NCI-H1694 treated with DMSO at 0.1 percent for 48 hours (cell line): ENCODE measurements around the gene GREB1.
"Not testable (repeated sequence)": the region's sequence is repeated elsewhere in the genome, so short reads cannot be mapped to it uniquely, and the experiment has no call there.

Experiments
- DNase-seq: peaks from one replicate; lab custom pipeline; 2025; lab: John Stamatoyannopoulos, UW

Gene GREB1

DNA sequence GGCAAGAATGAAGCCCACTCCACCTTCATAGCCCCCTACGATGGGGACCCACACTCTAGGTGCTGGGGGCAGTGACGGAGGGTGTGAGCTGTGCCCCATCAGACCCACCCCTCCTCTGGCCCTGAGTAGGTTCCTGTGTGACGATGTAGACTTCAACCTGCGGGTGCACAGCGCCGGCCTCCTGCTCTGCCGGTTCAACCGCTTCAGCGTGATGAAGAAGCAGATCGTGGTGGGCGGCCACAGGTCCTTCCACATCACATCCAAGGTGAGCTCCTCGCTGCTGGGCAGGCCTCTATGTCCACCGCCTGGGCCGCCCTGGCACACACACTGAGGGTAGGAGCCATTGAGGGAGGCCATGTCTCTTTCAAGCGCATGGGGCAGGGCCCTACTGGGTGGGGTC is 101.3 kb downstream of the GREB1 start:
- DNase-seq: no peak

DNA sequence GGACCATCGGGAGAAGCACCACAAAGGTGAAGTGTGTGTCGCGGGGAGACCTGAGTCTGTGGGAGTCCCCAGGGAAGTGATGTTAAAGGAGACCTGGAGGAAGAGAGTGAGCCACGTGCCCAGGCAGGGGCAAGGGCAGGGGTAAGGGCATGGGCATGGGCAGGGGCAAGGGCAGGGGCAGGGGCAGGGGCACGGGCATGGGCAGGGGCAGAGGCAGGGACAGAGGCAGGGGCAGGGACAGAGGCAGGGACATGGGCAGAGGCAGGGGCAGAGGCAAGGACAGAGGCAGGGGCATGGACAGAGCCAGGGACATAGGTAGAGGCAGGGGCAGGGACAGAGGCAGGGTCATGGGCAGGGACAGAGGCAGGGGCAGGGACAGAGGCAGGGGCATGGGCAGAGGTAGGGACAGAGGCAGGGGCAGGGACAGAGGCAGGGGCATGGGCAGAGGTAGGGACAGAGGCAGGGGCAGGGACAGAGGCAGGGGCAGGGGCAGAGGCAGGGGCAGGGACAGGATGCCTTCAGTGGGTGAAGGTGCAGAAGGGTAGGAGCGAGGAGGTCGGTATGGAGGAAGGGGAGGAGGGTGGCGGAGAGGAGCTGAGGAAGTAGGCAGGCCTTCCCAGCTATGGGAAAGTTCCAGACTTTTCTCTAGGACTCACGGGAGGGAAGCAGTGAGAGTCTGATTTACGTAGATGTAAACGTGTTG is 102.9 kb downstream of the GREB1 start:
- no peak for DNase-seq

DNA sequence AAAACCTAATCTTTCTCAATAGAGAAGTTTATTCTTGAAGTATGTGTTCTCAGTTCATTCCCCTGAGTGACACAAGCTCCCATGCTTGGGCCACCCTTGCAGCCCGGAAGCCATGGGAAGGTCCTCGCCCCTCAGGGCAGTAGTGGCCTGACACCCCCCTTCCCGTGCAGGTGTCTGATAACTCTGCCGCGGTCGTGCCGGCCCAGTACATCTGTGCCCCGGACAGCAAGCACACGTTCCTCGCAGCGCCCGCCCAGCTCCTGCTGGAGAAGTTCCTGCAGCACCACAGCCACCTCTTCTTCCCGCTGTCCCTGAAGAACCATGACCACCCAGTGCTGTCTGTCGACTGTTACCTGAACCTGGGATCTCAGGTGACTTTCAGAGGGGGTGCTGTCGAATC is 103.7 kb downstream of the GREB1 start:
- no peak for DNase-seq

DNA sequence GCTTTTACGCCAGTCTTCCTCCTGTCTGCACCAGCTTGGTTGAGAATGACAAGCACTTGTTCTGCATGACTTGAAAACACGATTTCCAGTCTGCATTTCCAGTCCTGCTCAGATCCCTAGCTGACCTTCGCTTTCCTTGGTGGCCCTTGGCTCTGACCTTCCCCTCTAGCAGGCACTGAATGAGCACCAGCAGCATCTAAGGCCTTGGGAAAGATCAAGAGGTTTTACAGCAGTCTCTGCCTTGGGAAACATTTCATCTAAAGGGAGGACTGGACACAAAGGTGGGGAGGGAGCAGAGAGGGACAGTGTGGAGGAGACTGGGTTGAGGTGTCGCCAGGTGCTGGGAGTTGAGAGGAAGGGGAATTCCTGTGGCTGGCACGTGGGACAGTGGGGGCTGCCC is 105.7 kb downstream of the GREB1 start:
- no peak for DNase-seq

DNA sequence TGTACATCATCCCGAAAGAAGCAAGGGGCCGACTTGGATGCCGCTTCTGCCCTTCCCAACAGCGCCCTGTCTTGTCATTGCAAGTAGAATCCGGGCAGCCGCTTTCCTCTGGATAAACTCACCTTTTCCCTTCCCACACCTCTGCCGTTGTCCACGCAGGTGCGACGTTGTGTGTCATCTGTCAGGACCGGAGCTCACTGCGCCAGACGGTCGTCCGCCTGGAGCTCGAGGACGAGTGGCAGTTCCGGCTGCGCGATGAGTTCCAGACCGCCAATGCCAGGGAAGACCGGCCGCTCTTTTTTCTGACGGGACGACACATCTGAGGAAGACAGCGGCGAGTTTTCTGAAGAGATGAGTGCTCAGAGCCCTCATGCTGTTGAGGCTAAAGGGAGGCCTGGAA is 106.3 kb downstream of the GREB1 start:
- DNase-seq: no peak

DNA sequence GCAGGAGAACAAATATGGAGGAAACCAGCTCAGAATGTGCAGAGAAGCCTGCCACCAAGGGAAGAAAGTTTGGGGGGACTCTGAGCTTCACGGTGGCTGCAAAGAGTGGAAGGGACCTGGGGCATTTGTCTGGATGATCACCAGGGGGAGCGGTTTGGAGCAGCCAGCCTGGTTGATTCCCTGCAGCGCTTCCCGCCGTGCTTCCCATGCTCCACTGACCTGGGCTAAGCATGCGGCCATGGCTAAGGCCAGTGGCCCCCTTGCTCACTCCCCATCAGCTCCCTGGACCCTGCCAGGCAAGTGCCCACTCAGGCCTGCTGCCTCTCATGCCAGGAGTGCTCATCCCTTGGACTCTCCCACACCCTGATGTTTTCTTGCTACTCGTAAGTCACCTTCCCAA is 109.1 kb downstream of the GREB1 start:
- no peak for DNase-seq

DNA sequence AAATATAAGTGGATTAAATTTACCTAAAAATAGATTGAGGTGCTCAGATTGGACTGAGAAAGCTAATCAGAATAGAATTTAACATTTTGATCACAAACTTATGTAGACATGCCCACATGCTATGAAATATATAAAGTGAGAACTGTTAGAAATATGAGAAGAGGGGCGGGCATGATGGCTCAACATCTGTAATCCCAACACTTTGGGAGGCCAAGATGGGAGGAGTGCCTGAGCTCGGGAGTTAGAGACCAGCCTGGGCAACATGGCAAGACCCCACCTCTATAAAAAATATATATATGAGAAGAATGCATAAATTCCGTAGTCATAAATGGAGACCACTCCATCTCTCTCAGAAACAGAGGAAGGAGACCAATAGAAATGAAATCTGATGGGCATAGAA is 110.4 kb downstream of the GREB1 start:
- no peak for DNase-seq

DNA sequence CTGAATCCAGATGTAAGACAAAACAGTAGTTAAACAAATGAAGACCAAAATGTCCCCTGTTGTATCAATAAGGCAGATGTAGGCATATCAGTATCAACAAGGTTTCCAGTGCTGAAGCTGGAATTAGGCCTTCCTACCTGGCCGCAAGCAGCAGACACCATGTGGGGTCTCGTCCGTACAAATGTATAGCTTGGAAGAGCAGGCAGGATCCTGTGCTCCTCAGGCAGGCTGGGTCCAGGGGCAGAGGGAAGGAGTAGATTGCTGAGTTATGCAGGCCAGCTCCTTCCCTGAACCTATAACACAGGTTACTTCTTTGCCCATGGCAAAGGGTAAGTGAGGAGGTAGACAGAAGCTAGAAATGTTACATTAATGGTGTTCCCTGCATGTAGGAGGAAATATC is 112.7 kb downstream of the GREB1 start:
- DNase-seq: no peak

DNA sequence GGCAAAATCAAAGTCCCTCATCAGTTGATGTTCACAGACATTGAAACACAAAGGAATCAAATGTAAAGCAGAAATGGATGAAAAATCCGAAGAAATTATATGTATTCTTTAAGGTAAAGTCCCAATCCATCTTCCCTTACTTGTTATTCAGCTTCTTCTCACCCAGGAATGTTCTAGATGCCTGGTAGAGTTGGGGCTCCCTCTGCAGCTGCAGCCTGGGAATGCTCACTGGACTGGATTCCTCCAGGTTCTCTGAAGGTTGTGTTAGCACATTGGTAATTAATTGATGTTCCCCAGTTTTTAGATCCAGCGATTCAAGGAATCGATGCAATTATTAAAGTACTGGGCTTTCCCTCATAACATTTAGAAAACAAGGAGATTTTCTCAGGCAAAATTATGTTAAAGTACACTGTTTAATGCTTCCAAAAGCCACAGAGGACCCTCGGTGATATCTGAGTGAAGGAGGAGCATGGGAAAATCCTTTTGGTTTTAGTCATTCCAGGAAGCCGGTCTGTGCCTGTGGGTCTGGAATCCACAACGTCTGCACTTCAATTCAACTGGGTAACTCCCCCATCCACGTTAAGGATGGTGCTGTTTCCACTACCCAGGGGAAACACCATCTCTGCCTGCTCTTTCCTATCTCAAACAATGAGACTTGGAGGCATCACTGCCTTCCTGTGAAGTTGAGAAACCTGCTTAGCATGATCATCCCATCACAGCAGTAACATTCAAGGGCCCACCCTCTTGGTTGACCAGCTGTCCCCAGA is 114.2 kb downstream of the GREB1 start:
- no peak for DNase-seq

DNA sequence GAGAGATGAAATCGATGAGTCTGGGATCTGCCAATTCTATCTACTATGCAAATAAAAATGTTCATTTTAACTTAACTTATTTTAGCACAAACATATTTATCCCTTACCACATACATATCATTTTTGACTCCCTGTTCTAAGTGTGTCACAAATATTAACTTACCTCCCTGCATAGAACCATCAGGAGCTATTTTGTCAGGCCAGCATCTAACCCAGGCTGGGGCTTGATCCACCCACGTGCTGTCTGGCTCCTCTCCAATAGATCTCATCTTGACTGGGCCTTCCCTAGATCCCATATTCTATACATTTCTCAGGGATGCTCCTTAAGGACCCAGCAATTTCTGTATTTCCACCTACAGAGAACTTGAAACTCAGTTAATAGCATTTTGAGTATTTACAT is 115.2 kb downstream of the GREB1 start:
- DNase-seq: no peak

DNA sequence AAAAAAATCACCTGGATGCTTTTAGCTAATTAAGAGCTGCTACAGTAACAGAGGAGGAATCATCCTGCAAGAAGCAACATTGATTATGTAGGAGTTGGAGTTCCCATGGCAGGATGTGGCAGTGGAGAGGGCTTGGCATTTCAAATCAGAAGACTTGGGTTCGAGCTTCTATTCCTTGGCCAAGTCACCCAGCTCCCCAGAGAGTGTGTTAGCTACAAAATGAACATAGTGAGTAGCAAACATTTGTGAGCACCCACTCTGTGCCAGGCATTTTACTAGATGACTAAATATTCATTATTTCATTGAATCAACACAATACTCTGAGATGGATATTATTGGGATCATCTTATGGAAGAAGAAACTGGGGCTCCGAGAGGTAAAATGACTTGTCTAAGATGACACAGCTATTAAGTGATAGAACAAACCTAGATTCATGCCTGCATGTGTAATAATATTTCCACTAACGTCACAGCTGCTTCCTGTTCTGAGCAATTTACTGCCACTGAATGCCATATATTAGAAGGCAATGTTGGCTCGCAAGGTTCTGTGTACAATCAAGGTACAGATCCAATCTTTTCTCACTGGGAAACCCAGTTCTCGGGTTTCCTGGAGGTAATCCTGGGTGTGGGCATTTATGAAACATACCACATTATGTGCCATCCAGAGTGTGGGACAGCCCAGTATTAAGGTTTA is 118.2 kb downstream of the GREB1 start:
- DNase-seq: no peak

DNA sequence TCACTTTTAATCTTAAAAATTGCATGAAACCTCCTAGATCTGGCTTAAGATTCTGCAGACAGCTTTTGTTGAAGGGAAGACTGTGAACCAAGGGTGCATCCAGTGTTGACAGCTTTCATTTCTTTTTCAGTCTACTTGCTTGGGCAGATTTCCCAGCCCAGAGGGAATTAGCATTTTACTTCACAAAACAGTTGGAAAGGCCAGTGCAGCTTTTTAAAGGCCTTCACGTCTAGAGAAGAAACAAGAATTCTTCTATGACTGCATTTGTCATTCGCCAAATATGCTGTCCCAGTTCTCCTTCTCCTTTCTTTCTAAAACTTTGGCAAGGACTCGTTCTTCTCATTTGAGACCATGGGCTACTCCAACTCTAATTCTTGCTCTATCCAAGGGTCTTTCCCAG is 118.7 kb downstream of the GREB1 start:
- no peak for DNase-seq

DNA sequence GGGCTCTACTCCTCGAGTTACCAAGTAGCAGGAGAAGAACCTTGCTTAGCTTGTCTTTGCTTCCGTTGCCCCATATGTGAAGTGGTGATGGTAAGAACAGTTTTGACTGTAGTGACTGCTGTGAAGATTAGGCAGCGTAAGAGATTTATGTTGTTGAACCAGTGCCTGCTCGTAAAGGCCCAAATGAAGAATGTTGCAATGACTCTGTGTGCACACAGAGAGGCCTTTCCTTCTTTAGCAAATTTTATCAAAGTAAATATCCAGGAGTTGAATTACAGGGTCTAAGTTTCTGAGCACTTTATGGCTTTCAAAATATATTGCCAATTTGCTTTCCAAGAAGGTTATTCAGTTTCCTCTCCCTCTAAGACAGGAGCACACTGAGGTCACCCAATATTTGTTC is 121.7 kb downstream of the GREB1 start:
- no peak for DNase-seq

DNA sequence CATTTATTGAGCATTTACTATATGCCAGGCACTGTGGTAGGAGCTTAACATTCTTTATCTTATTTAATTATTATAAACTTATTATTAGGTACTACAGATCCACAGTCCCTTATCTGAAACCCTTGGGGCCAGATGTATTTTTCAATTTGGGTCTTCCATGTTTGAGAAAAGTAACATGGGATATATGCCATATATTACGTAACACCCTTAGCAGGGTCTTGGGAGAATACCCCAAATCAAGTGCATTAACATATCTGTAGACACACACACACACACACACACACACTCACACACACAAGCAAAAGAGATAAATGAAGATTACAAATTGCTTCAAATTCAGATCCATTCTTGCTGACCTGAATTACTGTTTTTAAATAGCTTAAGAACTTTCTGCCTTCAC is 122.4 kb downstream of the GREB1 start:
- DNase-seq: no peak

DNA sequence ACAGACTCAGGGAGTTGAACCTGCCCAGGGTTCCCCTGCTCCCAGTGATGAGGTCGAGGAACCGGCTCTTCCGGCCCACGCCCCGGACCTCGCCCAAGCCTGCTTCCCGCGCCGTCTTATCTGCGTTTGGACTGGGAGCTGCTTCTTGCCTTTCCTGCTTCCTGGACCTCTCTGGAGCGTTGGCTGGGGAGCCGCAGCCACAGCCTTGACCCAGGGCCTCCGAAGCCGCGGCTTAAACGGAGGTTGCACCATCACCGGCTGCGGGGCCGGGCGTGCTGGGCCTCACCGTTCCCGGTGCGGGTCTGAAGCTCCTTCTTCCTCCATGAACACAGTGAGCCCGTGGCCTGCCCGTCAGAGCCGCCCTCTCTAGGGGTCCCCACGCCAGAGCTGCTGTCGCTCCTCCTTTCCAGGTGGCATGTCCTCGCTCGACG is 122.8 kb downstream of the GREB1 start:
- no peak for DNase-seq

DNA sequence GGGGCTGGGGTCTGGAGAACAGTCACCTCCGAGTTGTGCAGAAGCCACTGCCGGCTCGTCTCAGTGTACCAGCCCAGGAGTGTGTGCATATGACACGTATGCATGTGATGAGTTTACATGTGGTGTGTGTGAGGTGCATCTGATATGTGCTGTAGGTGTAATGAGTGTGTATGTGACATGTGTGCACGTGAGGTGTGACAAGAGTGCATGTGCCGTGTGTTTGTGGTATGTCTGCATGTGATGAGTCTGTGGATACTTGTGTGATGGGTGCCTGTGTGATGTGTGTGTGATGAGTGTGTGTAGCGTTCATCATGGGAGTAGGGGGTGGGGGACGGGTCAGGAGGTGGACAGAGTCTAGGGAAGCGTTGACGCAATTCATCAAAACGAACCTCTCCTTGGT is 123.3 kb downstream of the GREB1 start:
- no peak for DNase-seq

DNA sequence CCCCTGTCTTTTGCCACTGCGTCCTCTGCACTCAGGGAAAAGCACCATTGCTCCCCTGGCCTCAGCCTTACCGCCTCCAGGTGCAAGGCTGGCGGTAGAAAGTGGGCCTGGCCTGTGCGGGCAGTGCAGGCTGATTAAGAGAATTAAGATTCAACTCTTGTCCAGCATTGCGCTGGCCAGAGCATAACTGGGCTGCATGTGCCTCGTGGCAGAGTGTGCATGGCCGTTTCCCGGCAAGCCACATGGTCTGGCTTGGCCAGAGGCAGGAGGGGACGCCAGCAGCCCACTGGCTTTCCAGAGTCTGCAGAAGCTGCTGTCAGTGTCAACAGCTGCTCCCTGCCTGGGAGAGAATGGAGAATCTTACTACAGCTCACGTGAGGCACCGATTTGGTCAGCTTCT is 123.8 kb downstream of the GREB1 start:
- no peak for DNase-seq

DNA sequence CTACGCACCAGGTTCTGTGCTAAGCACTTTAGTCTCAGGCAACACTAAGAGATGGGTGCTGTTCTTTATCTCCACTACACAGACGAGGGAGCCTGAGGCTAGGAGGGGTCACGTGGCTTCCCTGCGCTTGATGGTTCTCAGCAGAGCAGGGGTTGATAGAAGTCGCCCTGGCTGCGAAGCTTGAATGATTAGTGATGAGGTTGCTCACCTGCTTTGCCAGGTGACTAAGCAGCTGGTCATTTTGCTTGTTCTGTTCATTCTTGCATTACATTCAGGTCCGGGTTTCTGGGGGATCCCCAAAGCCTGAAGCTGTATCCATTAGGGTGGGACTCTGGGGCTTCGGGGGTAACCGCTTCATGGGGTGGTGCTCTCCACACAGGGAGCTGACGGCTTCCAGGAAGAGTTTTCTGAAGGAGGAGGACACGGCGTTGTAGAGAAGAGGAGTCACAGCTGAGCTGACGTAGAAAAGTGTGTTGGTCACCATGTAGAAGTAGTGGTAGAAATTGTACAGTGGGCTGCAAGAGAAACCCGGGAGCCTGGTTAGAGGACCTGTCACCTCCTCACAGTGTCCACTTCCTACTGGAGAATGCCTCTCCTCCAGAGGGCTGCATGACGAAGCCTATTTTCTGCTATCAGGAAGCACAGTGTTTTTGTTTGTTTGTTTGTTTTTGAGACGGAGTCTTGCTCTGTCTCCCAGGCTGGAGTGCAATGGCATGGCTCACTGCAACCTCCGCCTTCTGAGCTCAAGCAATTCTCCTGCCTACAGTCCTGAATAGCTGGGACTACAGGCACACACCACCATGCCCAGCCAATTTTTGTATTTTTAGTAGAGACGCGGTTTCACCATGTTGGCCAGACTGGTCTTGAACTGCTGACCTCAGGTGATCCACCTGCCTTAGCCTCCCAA is 124.6 kb downstream of the GREB1 start:
- DNase-seq: no peak

DNA sequence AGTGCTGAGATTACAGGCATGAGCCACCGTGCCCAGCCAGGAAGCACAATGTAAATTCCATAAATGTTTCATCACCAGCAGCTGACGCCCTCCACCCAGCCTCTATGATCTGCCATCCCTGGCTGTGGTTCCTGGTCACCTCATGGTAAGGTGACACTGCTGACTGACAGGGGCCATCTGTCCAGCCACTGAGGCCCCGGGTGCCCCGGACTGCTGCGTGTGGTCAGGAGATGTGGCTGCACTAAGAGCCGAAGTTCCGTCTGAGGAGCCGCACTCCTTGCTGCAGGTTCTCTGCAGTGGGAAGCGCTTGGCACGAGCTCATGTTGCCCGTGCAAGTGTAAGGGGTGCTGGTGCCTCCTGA is 125.2 kb downstream of the GREB1 start:
- DNase-seq: no peak

DNA sequence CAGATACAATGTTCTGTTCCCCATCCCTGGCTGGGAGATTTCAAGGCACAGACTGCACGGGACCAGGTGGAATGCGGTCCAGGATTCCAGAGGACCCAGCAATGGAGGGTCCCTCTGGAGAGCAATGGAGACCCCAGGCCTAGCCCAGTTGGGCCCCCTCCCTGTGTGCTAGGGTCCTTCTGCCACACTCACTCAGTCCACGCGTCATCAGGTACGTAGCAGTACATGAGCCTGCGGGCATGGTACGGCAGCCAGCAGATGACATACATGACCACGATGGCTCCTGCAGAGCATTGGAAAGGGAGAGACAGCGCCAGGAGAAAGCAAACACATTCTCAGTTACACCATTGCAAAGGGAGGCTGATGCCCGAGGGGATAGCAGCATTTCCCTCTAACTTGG is 126.0 kb downstream of the GREB1 start:
- DNase-seq: no peak

DNA sequence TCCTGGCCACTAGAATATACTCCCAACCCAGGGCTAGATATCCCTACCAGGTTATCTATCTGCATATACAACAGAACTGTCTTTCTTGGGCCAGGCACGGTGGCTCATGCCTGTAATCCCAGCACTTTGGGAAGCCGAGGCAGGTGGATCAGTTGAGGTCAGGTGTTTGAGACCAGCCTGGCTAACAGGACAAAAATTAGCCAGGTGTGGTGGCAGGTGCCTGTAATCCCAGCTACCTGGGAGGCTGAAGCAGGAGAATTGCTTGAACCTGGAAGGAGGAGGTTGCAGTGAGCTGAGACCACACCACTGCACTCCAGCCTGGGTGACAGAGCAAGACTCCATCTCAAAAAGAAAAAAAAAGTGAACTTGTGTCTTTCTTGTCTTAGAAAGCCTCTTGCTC is 126.6 kb downstream of the GREB1 start:
- DNase-seq: not testable (repeated sequence)

DNA sequence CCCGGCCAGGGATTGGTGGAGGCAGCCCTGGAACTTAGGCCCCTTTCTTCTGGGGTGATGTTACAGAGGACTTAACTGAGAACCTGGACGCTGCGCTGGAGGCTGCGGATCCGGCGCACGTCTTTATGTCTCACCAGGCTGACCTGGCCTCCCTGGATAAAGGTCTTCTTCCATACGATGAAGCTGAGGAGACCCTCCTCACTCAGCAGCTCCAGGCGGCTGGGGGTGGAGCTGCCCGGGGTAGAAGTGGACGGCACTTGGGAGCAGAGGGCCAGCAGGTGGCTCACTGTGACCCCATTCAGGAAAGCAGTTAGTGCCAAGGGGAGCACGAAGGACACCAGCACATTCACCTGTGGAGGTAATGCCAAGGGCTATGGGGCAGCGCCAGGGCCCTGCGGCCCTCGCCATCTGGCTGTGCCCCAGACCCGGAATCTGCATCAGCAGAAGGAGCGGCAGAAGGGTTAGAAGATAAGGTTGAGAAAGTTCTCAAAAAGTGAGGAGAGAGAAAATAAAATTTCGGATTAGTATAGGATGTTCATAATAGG is 128.1 kb downstream of the GREB1 start:
- DNase-seq: no peak
